GM12878 (cell line): ENCODE results near the gene LARGE1. TPM values are rescaled to one million over a fixed set of nuclear protein-coding genes. Genes with fewer than 3 reads are reported as not detected.

Experiments
- ATF7 ChIP-seq: fragments of 450-650 bp; IDR thresholded peaks from 2 replicates; pipeline ENCODE4 v1.6.1; 2016; ENCODE audit warnings: low read depth, mild to moderate bottlenecking
- BACH1 ChIP-seq: fragments of 450-650 bp; IDR thresholded peaks from 2 replicates; pipeline ENCODE4 v1.6.1; 2017; ENCODE audit warnings: mild to moderate bottlenecking, borderline replicate concordance
- BHLHE40 ChIP-seq, 2 experiments: fragments of 450-650 bp in 1 of 2; IDR thresholded peaks; 2 replicates each; pipeline ENCODE4 v1.6.1; 2011 to 2017; ENCODE audit warnings: low read depth in 2 of 2, borderline replicate concordance in 1 of 2, improper control_type of control experiment in 1 of 2, low read length in 1 of 2, mild to moderate bottlenecking in 1 of 2
- CHD2 ChIP-seq: IDR thresholded peaks from 2 replicates; pipeline ENCODE4 v1.6.1; 2011; ENCODE audit warnings: low read depth, low read length, improper control_type of control experiment, borderline replicate concordance
- DPF2 ChIP-seq: fragments of 450-650 bp; IDR thresholded peaks from 2 replicates; pipeline ENCODE4 v1.6.1; 2017; ENCODE audit warnings: mild to moderate bottlenecking
- FOS ChIP-seq: IDR thresholded peaks from 3 replicates; pipeline ENCODE4 v1.6.1; 2011; ENCODE audit warnings: borderline replicate concordance; ENCODE audit not compliant: insufficient read length; ENCODE audit errors: extremely low read depth
- GABPA ChIP-seq: IDR thresholded peaks from 2 replicates; pipeline ENCODE4 v1.6.1; 2014; ENCODE audit warnings: antibody characterized with exemption, low read depth, mild to moderate bottlenecking, inconsistent platforms
- IKZF1 ChIP-seq: fragments of 450-650 bp; conservative IDR thresholded peaks from 2 replicates; pipeline ENCODE4 v1.6.1; 2017; ENCODE audit warnings: antibody characterized with exemption, mild to moderate bottlenecking
- IRF4 ChIP-seq: IDR thresholded peaks from 2 replicates; pipeline ENCODE4 v1.6.1; 2011; ENCODE audit warnings: low read depth, low read length
- MYB ChIP-seq: fragments of 150-350 bp; IDR thresholded peaks from 2 replicates; pipeline ENCODE4 v1.6.1; 2014; ENCODE audit warnings: mild to moderate bottlenecking, low read depth, low read length, borderline replicate concordance
- NR2F1 ChIP-seq: fragments of 450-650 bp; conservative IDR thresholded peaks from 2 replicates; pipeline ENCODE4 v1.6.1; 2017; ENCODE audit warnings: mild to moderate bottlenecking
- POU2F2 ChIP-seq: IDR thresholded peaks from 3 replicates; pipeline ENCODE4 v1.6.1; 2011; ENCODE audit warnings: low read depth, mild to moderate bottlenecking, low read length, borderline replicate concordance
- SP1 ChIP-seq: IDR thresholded peaks from one replicate; pipeline ENCODE4 v1.6.1; 2011; ENCODE audit warnings: low read depth, low read length
- SPI1 ChIP-seq: IDR thresholded peaks from 2 replicates; pipeline ENCODE4 v1.6.1; 2011; ENCODE audit warnings: low read depth, mild to moderate bottlenecking, low read length, moderate library complexity, borderline replicate concordance; ENCODE audit not compliant: insufficient read depth
- TAF1 ChIP-seq: IDR thresholded peaks from 2 replicates; pipeline ENCODE4 v1.6.1; 2011; ENCODE audit warnings: mild to moderate bottlenecking, low read depth, low read length, borderline replicate concordance
- polyA plus RNA-seq, 11 experiments: library from polyadenylated mRNA; depleted of rRNA in 4 of 11; unstranded in 6 of 11; stranded (reverse) in 5 of 11; fragments of >200 nt; fragmentation: Nextera tagmentation in 4 of 11; fragmentation: Illumina TruSeq in 1 of 11; extraction: Ambion mirVana in 4 of 11; extraction: Trizol in 1 of 11; gene quantifications; 1 replicate in 1 of 11; 2 replicates in 10 of 11; pipeline versions ENCODE4 v1.2.1 to v1.2.3, GENCODE V29; 2011 to 2016; ENCODE audit warnings: inconsistent platforms in 2 of 11, missing spikeins in 2 of 11, low read depth in 1 of 11
- total RNA-seq, 4 experiments: library from RNA; depleted of rRNA in 3 of 4; stranded (reverse); fragments of >200 nt in 3 of 4; fragmentation: Illumina TruSeq in 1 of 4; extraction: Trizol in 1 of 4; gene quantifications; 2 replicates each; pipeline versions ENCODE4 v1.2.1 to v1.2.3, GENCODE V29; 2013 to 2021
- TF ChIP-seq, protein P1 (sequence below): fragments of 450-650 bp; IDR thresholded peaks from 2 replicates; pipeline ENCODE4 v1.6.1; 2016; ENCODE audit warnings: mild to moderate bottlenecking
- TF ChIP-seq, protein P2 (sequence below): IDR thresholded peaks from 2 replicates; pipeline ENCODE4 v1.6.1; 2011; ENCODE audit warnings: low read depth, mild to moderate bottlenecking, low read length, moderate library complexity, borderline replicate concordance; ENCODE audit errors: extremely low read depth
- TF ChIP-seq, protein P3 (sequence below): fragments of 450-650 bp; IDR thresholded peaks from 2 replicates; pipeline ENCODE4 v1.6.1; 2017; ENCODE audit warnings: mild to moderate bottlenecking, moderate library complexity
- TF ChIP-seq, protein P4 (sequence below): IDR thresholded peaks from 2 replicates; pipeline ENCODE4 v1.6.1; 2011; ENCODE audit warnings: borderline replicate concordance, low read depth, mild to moderate bottlenecking, moderate library complexity, low read length; ENCODE audit not compliant: insufficient read depth, poor library complexity, severe bottlenecking
- TF ChIP-seq, protein P5 (sequence below): IDR thresholded peaks from 2 replicates; pipeline ENCODE4 v1.6.1; 2012; ENCODE audit warnings: low read depth, low read length, improper control_type of control experiment

LARGE1 gene
- total and polyA plus RNA-seq, 10 of the 15 experiments (the other 5 are each of a cell fraction or from before 2014, with no cell fraction given), result 3.2 to 41.4 (median 17.3) TPM

DNA sequence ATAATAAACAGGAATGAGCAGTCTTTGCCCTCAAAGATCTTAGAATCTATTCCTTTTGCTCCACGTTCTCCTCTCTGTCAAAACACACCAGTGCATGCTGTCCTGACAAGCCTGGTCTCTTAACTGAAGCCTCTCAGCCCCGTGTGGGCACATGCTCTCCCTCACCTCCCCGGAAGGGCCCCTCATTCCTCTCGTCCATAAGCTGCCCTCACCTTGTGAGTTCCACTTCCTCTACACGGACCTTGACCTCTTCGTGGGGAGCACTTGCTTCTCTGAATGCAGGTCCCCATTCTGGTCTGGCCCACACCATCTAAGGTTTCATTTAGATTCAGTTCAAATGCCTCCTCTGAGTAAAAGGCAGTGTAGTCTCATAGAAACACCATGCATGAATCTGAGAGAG is 449.8 kb downstream of the LARGE1 start (continued):
- TF ChIP-seq, protein P1, sequence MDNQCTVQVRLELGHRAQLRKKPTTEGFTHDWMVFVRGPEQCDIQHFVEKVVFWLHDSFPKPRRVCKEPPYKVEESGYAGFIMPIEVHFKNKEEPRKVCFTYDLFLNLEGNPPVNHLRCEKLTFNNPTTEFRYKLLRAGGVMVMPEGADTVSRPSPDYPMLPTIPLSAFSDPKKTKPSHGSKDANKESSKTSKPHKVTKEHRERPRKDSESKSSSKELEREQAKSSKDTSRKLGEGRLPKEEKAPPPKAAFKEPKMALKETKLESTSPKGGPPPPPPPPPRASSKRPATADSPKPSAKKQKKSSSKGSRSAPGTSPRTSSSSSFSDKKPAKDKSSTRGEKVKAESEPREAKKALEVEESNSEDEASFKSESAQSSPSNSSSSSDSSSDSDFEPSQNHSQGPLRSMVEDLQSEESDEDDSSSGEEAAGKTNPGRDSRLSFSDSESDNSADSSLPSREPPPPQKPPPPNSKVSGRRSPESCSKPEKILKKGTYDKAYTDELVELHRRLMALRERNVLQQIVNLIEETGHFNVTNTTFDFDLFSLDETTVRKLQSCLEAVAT, result no peak
- 0 out of 2 replicates have a peak, but pooled peaks have one; percentile 48 for TF ChIP-seq DPF2
- TF ChIP-seq TAF1, result no peak; the same call in 1 of the 2 replicates
- peak; percentile 74 for TF ChIP-seq NR2F1
- TF ChIP-seq BHLHE40 (IDR thresholded peaks at IDR 0.05; ENCODE audit: borderline replicate concordance in 1 of 2, low read depth in 2 of 2, low read length in 1 of 2), result peak in 1 of 2 experiments; percentile 50; a peak in 1 of 4 replicates
- TF ChIP-seq SPI1, result peak; percentile 88
- peak; percentile 34; the same call in 1 of the 2 replicates for TF ChIP-seq IRF4
- no peak for TF ChIP-seq ATF7
- TF ChIP-seq, protein P2, sequence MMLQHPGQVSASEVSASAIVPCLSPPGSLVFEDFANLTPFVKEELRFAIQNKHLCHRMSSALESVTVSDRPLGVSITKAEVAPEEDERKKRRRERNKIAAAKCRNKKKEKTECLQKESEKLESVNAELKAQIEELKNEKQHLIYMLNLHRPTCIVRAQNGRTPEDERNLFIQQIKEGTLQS, result no peak
- TF ChIP-seq FOS, result no peak
- peak; percentile 72 for TF ChIP-seq IKZF1
- TF ChIP-seq, protein P3, sequence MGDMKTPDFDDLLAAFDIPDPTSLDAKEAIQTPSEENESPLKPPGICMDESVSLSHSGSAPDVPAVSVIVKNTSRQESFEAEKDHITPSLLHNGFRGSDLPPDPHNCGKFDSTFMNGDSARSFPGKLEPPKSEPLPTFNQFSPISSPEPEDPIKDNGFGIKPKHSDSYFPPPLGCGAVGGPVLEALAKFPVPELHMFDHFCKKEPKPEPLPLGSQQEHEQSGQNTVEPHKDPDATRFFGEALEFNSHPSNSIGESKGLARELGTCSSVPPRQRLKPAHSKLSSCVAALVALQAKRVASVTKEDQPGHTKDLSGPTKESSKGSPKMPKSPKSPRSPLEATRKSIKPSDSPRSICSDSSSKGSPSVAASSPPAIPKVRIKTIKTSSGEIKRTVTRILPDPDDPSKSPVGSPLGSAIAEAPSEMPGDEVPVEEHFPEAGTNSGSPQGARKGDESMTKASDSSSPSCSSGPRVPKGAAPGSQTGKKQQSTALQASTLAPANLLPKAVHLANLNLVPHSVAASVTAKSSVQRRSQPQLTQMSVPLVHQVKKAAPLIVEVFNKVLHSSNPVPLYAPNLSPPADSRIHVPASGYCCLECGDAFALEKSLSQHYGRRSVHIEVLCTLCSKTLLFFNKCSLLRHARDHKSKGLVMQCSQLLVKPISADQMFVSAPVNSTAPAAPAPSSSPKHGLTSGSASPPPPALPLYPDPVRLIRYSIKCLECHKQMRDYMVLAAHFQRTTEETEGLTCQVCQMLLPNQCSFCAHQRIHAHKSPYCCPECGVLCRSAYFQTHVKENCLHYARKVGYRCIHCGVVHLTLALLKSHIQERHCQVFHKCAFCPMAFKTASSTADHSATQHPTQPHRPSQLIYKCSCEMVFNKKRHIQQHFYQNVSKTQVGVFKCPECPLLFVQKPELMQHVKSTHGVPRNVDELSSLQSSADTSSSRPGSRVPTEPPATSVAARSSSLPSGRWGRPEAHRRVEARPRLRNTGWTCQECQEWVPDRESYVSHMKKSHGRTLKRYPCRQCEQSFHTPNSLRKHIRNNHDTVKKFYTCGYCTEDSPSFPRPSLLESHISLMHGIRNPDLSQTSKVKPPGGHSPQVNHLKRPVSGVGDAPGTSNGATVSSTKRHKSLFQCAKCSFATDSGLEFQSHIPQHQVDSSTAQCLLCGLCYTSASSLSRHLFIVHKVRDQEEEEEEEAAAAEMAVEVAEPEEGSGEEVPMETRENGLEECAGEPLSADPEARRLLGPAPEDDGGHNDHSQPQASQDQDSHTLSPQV, result 0 out of 2 replicates have a peak, but pooled peaks have one; percentile 23
- peak; percentile 61 for TF ChIP-seq SP1
- TF ChIP-seq, protein P4, sequence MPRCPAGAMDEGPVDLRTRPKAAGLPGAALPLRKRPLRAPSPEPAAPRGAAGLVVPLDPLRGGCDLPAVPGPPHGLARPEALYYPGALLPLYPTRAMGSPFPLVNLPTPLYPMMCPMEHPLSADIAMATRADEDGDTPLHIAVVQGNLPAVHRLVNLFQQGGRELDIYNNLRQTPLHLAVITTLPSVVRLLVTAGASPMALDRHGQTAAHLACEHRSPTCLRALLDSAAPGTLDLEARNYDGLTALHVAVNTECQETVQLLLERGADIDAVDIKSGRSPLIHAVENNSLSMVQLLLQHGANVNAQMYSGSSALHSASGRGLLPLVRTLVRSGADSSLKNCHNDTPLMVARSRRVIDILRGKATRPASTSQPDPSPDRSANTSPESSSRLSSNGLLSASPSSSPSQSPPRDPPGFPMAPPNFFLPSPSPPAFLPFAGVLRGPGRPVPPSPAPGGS, result no peak
- no peak for TF ChIP-seq MYB
- peak; percentile 47; the same call in 1 of the 2 replicates for TF ChIP-seq CHD2
- TF ChIP-seq POU2F2, result peak; percentile 19; the same call in 1 of the 3 replicates
- TF ChIP-seq GABPA, result no peak
- TF ChIP-seq BACH1, result no peak
- TF ChIP-seq, protein P5, sequence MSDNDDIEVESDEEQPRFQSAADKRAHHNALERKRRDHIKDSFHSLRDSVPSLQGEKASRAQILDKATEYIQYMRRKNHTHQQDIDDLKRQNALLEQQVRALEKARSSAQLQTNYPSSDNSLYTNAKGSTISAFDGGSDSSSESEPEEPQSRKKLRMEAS, result peak; percentile 31; the same call in 1 of the 2 replicates
